Keratinocyte (primary cell): Measurements from ENCODE around the gene SNX30. TPM values are rescaled to one million over a fixed set of nuclear protein-coding genes. Genes with fewer than 3 reads are reported as not detected.

Experiments used
- DNase-seq: peaks from one replicate; pipeline ENCODE4 v3.0.0-alpha.2; 2011; ENCODE audit warnings: low read depth, missing footprints, low spot score
- FAIRE-seq: peaks from 2 replicates; lab custom pipeline; 2011; peaks lifted over from hg19 to GRCh38; lab: Jason Lieb, UNC
- H2AFZ ChIP-seq: 2 replicates; pipeline ENCODE4 v1.6.0; 2012; ENCODE audit warnings: low read length, control low read depth, inconsistent platforms; ENCODE audit not compliant: control insufficient read depth
- H3K27ac ChIP-seq: 2 replicates; pipeline ENCODE4 v1.5.1; 2011; ENCODE audit warnings: low read length; ENCODE audit not compliant: control insufficient read depth, insufficient read depth
- H3K27me3 ChIP-seq: 3 replicates; pipeline ENCODE4 v1.6.0; 2011; ENCODE audit warnings: low read length; ENCODE audit not compliant: control insufficient read depth, insufficient read depth; ENCODE audit errors: extremely low read depth
- H3K36me3 ChIP-seq, 2 experiments: 2 replicates in 1 of 2; 3 replicates in 1 of 2; pipeline ENCODE4 v1.5.1; 2011; ENCODE audit warnings: low read length in 2 of 2, mild to moderate bottlenecking in 1 of 2; ENCODE audit not compliant: control insufficient read depth in 2 of 2, insufficient read depth in 2 of 2; ENCODE audit errors: extremely low read depth in 1 of 2
- H3K4me1 ChIP-seq: 3 replicates; pipeline ENCODE4 v1.5.1; 2011; ENCODE audit warnings: low read length; ENCODE audit not compliant: control insufficient read depth, insufficient read depth; ENCODE audit errors: extremely low read depth
- H3K4me2 ChIP-seq: 3 replicates; pipeline ENCODE4 v1.6.0; 2011; ENCODE audit warnings: low read depth, low read length; ENCODE audit not compliant: control insufficient read depth, insufficient read depth; ENCODE audit errors: extremely low read depth
- H3K4me3 ChIP-seq, 3 experiments: fragments of 200-600 bp in 1 of 3; sonication (generic) in 1 of 3; 2 replicates in 2 of 3; 3 replicates in 1 of 3; pipeline ENCODE4 v1.5.1; 2011 to 2016; ENCODE audit warnings: low read length in 3 of 3, mild to moderate bottlenecking in 3 of 3, control low read depth in 2 of 3, inconsistent platforms in 1 of 3, low read depth in 1 of 3, mixed read lengths in 1 of 3, mixed run types in 1 of 3, moderate library complexity in 1 of 3; ENCODE audit not compliant: control insufficient read depth in 2 of 3, insufficient read depth in 2 of 3; ENCODE audit errors: extremely low read depth in 1 of 3
- H3K79me2 ChIP-seq: 2 replicates; pipeline ENCODE4 v1.6.0; 2012; ENCODE audit warnings: low read length; ENCODE audit not compliant: control insufficient read depth, insufficient read depth
- H3K9ac ChIP-seq: 3 replicates; pipeline ENCODE4 v1.6.0; 2011; ENCODE audit warnings: low read length; ENCODE audit not compliant: control insufficient read depth, insufficient read depth; ENCODE audit errors: extremely low read depth
- H3K9me1 ChIP-seq: 3 replicates; pipeline ENCODE4 v1.6.0; 2011; ENCODE audit warnings: low read length; ENCODE audit not compliant: control insufficient read depth, insufficient read depth; ENCODE audit errors: extremely low read depth
- H3K9me3 ChIP-seq: 2 replicates; pipeline ENCODE4 v1.5.1; 2012; ENCODE audit warnings: low read depth, low read length; ENCODE audit not compliant: control insufficient read depth
- H4K20me1 ChIP-seq: 3 replicates; pipeline ENCODE4 v1.6.0; 2011; ENCODE audit warnings: low read length; ENCODE audit not compliant: control insufficient read depth, insufficient read depth; ENCODE audit errors: extremely low read depth
- EZH2 ChIP-seq: IDR thresholded peaks from one replicate; pipeline ENCODE4 v1.6.1; 2012; ENCODE audit warnings: inconsistent platforms, mild to moderate bottlenecking, low read length, moderate library complexity
- dilution Hi-C: fragments of 300-500 bp; cut with MboI; formaldehyde crosslinking; loops from one replicate; pipeline ENCODE4 v1.7.0; 2020; ENCODE audit warnings: low sequenced_read_pairs; ENCODE audit not compliant: extremely low pct_ligation_motif_present
- polyA plus RNA-seq, 5 experiments: library from polyadenylated mRNA; depleted of rRNA in 3 of 5; stranded (reverse) in 3 of 5; stranded (forward) in 1 of 5; unstranded in 1 of 5; fragments of >200 nt; gene quantifications; 1 replicate in 1 of 5; 2 replicates in 3 of 5; 3 replicates in 1 of 5; pipeline versions ENCODE4 v1.2.1 to v1.2.3, GENCODE V29; 2011 to 2012; ENCODE audit warnings: missing spikeins in 2 of 5, low read depth in 1 of 5, low replicate concordance in 1 of 5
- TF ChIP-seq, protein P1 (sequence below), 3 experiments: IDR thresholded peaks in 1 of 3; conservative IDR thresholded peaks in 1 of 3; optimal IDR thresholded peaks in 1 of 3; 2 replicates in 2 of 3; 3 replicates in 1 of 3; pipeline versions ENCODE3 to v1.5.1; 2011; ENCODE audit warnings: low read length in 3 of 3, mild to moderate bottlenecking in 3 of 3, moderate library complexity in 2 of 3, control low read depth in 1 of 3, inconsistent platforms in 1 of 3; ENCODE audit not compliant: insufficient read depth in 2 of 3; ENCODE audit errors: extremely low read depth in 1 of 3

SNX30 gene
- polyA plus RNA-seq, 1 donor (not counting 4 experiments of a cell fraction or from before 2014, with no cell fraction given), result 9.0 TPM

DNA sequence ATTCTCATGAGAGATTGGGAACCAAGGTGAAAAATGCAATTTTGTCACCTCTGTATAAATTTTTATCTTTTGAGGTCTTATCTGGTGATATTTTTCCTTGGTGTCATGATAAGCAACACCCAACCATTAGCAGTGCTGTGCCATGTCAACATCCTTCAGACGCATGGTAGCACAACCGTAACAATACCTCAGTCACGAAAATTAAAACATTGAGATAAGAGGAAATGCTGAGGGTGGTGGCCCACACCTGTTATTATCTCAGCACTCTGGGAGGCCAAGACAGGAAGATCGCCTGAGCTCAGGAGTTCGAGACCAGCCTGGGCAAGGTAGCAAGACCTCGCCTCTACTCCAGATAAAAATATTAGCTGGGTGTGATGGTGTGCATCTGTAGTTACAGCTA is 107.4 kb downstream of the SNX30 start:
- Histone ChIP-seq H3K9me3 (no peaks in the 10 kb centered on the region), H3K9ac (no peak overlapping the region), H3K79me2 (no peaks in the 10 kb centered on the region), H2AFZ (no peak overlapping the region), H4K20me1 (no peaks in the 10 kb centered on the region), H3K36me3 (peaks cover 0 to 10% of the 10 kb centered on the region in 2 experiments), H3K4me2 (no peak overlapping the region), H3K27ac (no peak overlapping the region), H3K27me3 (no peaks in the 10 kb centered on the region), H3K4me1 (no peaks in the 10 kb centered on the region), H3K9me1 (no peaks in the 10 kb centered on the region), H3K4me3 (no peak overlapping the region)
- TF ChIP-seq, protein P1, sequence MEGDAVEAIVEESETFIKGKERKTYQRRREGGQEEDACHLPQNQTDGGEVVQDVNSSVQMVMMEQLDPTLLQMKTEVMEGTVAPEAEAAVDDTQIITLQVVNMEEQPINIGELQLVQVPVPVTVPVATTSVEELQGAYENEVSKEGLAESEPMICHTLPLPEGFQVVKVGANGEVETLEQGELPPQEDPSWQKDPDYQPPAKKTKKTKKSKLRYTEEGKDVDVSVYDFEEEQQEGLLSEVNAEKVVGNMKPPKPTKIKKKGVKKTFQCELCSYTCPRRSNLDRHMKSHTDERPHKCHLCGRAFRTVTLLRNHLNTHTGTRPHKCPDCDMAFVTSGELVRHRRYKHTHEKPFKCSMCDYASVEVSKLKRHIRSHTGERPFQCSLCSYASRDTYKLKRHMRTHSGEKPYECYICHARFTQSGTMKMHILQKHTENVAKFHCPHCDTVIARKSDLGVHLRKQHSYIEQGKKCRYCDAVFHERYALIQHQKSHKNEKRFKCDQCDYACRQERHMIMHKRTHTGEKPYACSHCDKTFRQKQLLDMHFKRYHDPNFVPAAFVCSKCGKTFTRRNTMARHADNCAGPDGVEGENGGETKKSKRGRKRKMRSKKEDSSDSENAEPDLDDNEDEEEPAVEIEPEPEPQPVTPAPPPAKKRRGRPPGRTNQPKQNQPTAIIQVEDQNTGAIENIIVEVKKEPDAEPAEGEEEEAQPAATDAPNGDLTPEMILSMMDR (optimal IDR thresholded peaks at IDR 0.05 in 1 of 3, IDR thresholded peaks at IDR 0.05 in 1 of 3, conservative IDR thresholded peaks at IDR 0.05 in 1 of 3; ENCODE audit: extremely low read depth in 1 of 3, insufficient read depth in 2 of 3, low read length in 3 of 3), result no peak
- no peak for TF ChIP-seq EZH2
- FAIRE-seq, result no peak
- no peak for DNase-seq
- dilution Hi-C loops, result no loop called here

DNA sequence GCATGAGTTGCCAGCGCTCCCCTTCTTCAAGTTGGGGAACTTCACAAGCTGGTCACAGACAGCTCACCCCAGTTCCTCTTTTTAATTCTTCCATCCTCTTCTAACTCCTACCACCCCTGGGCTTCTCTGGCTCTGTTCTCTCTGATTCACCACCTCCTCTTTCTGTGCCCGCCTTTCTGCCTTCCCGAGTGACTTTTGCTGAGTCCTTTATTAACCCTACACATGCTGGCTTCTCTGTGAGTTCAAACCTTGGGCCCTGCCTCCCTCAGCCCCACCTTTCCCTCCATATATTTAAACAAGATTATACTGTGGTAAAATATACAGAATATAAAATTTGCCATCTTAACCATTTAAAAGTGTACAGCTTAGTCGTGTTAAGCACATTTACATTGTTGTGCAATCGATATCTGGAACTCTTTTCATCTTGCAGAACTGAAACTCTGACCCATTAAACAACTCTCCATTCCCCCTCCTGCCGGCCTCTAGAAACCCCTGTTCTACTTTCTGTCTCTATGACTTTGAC is 108.1 kb downstream of the SNX30 start:
- Histone ChIP-seq H3K36me3 (peaks cover 0 to 8% of the 10 kb centered on the region in 2 experiments), H2AFZ (no peak overlapping the region), H3K4me2 (no peak overlapping the region), H3K79me2 (no peaks in the 10 kb centered on the region), H3K9me1 (no peaks in the 10 kb centered on the region), H3K27me3 (no peaks in the 10 kb centered on the region), H4K20me1 (no peaks in the 10 kb centered on the region), H3K9ac (no peak overlapping the region), H3K4me3 (no peak overlapping the region), H3K4me1 (no peaks in the 10 kb centered on the region), H3K27ac (no peak overlapping the region), H3K9me3 (no peaks in the 10 kb centered on the region)
- dilution Hi-C loops, result no loop called here
- DNase-seq (no peak), FAIRE-seq (no peak)
- TF ChIP-seq, protein P1 (optimal IDR thresholded peaks at IDR 0.05 in 1 of 3, IDR thresholded peaks at IDR 0.05 in 1 of 3, conservative IDR thresholded peaks at IDR 0.05 in 1 of 3; ENCODE audit: extremely low read depth in 1 of 3, insufficient read depth in 2 of 3, low read length in 3 of 3), result no peak
- no peak for TF ChIP-seq EZH2
